LNCaP clone FGC (cell line): ENCODE data around the gene MRPL52.
"Not testable (repeated sequence)": the region's sequence is repeated elsewhere in the genome, so short reads cannot be mapped to it uniquely, and the experiment has no call there.

Source experiments
- DNase-seq: peaks from one replicate; pipeline ENCODE4 v3.0.0-alpha.2; 2011; ENCODE audit warnings: low read depth
- H3K4me3 ChIP-seq: 2 replicates; pipeline ENCODE4 v1.5.1; 2011; ENCODE audit warnings: mild to moderate bottlenecking, low read depth, low read length, control low read depth
- TF ChIP-seq, protein P1 (sequence below): IDR thresholded peaks from 2 replicates; pipeline ENCODE4 v1.5.1; 2012; ENCODE audit warnings: mild to moderate bottlenecking; ENCODE audit not compliant: control insufficient read depth, insufficient read depth; ENCODE audit errors: extremely low read depth

MRPL52 gene

DNA sequence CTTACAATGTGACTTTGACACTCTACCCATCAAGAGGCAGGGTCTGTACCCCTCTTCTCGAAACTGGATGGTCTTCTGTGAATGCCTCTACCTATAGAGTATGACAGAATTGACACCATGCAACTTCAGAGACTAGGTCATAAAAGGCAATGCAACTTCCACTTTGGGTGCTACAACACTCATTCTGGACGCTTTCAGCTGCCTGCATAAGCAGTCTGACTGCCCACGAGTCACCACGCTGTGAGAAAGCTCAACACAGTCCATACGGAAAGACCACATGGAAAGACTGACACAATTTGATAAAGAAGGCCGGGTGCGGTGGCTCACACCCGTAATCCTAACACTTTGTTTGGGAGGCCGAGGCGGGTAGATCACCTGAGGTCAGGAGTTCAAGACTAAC, 29.3 kb upstream of the MRPL52 start:
- TF ChIP-seq, protein P1, sequence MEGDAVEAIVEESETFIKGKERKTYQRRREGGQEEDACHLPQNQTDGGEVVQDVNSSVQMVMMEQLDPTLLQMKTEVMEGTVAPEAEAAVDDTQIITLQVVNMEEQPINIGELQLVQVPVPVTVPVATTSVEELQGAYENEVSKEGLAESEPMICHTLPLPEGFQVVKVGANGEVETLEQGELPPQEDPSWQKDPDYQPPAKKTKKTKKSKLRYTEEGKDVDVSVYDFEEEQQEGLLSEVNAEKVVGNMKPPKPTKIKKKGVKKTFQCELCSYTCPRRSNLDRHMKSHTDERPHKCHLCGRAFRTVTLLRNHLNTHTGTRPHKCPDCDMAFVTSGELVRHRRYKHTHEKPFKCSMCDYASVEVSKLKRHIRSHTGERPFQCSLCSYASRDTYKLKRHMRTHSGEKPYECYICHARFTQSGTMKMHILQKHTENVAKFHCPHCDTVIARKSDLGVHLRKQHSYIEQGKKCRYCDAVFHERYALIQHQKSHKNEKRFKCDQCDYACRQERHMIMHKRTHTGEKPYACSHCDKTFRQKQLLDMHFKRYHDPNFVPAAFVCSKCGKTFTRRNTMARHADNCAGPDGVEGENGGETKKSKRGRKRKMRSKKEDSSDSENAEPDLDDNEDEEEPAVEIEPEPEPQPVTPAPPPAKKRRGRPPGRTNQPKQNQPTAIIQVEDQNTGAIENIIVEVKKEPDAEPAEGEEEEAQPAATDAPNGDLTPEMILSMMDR = no peak
- no peak overlapping the region for H3K4me3 ChIP-seq
- no peak for DNase-seq

DNA sequence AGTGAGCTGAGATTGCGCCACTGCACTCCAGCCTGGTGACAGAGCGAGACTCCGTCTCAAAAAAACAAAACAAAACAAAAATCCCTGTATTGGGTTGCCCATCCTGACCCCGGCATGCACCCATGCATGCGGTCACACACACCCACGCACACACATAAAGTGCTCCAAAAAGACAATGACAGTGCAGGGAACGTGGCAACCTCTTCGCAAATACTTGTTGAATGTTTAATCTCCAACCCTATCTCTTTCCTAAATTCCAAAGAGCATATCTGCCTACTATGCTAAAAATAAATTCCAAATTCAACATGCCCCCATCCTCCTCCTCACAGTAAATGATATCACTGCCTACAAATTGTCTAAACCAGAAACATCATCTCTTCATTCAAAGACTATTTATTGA, 28.0 kb upstream of the MRPL52 start:
- no peak overlapping the region for H3K4me3 ChIP-seq
- DNase-seq = no peak
- TF ChIP-seq, protein P1 = no peak

DNA sequence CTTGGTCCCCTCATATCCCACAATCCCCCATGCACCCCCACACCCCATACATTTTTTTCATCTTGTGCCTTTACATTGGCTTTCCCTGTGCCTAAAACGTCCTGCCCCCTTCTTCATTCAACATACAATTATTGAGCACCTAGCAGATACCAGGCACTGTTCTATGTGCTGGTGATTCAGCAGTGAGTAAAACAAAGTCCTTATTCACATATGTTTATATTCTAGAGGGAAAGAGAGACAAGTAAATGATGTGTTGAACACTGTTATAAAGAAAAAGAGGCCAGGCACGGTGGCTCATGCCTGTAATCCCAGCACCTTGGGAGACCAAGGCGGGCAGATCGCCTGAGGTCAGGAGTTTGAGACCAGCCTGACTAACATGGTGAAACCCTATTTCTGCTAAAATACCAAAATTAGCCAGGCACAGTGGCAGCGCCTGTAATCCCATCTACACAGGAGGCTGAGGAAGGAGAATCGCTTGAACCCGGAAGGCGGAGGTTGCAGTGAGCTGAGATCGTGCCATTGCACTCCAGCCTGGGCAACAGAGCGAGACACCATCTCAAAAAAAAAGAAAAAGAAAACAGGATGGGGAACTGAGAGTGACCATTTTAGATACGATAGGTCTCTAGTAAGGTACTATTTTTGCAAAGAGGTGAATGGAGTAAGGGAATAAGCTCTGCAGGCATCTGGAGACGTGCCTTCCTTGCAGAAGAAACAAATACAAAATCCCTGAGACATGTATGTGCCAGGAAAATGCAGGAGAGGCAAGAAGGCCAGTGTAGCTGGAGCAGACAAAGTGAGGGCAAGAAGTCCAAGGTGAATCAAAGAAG, 26.6 kb upstream of the MRPL52 start:
- no peak overlapping the region for H3K4me3 ChIP-seq
- DNase-seq = no peak
- TF ChIP-seq, protein P1 = no peak

DNA sequence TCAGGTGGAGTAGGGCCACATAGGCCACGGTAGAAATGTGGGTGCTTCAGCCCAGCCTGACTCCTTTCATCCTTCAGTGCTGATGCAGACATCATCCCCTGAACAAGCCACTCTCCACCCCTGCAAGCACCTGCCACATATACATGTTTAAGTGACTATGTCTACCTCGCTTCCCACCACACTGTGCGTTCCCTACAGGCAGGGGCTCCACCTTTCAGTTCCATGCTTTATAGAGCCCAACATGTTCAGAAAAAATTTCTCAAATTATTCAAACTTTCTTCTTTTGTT, 26.1 kb upstream of the MRPL52 start:
- TF ChIP-seq, protein P1 = no peak
- no peak for DNase-seq
- no peak overlapping the region for H3K4me3 ChIP-seq

DNA sequence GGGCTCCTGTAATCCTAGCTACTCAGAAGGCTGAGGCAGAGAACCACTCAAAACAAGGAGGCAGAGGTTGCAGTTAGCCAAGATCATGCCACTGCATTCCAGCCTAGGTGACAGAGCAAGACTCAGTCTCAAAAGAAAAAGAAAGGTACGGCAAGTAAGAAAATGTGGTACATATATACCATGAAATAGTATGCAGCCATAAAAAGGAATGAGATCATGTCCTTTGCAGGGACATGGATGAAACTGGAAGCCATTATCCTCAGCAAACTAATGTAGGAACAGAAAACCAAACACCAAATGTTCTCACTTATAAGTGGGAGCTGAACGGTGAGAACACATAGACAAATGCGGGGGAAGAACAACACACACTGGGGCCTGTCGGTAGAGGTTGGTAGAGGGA, 24.5 kb upstream of the MRPL52 start:
- not testable (repeated sequence) for H3K4me3 ChIP-seq, DNase-seq

DNA sequence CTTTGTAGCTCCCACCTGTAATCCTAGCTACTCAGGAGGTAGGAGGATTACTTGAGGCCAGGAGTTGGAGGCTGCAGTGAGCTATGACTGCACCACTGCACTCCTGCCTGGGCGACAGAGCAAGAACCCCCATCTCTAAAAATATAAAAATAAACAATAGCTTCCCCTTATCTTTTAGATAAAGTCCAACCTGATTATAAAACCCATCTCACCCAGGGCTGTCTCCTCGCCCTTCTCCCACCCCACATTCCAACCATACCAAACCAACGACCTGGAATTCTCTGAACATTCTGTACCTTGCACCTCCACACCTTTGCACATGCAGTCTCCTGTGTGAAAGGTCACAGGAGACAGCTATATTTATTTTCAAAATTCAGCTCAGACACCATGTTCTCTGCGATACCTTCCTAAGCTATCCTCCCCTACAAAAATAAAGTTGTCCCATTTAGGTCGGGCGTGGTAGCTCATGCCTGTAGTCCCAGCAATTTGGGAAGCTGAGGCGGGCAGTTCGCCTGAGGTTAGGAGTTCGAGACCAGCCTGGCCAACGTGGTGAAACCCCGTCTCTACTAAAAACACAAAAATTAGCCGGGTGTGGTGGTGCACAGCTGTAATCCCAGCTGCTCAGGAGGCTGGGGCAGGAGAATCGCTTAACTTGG, 22.1 kb upstream of the MRPL52 start:
- TF ChIP-seq, protein P1 = no peak
- DNase-seq = no peak
- H3K4me3 ChIP-seq = no peak overlapping the region

DNA sequence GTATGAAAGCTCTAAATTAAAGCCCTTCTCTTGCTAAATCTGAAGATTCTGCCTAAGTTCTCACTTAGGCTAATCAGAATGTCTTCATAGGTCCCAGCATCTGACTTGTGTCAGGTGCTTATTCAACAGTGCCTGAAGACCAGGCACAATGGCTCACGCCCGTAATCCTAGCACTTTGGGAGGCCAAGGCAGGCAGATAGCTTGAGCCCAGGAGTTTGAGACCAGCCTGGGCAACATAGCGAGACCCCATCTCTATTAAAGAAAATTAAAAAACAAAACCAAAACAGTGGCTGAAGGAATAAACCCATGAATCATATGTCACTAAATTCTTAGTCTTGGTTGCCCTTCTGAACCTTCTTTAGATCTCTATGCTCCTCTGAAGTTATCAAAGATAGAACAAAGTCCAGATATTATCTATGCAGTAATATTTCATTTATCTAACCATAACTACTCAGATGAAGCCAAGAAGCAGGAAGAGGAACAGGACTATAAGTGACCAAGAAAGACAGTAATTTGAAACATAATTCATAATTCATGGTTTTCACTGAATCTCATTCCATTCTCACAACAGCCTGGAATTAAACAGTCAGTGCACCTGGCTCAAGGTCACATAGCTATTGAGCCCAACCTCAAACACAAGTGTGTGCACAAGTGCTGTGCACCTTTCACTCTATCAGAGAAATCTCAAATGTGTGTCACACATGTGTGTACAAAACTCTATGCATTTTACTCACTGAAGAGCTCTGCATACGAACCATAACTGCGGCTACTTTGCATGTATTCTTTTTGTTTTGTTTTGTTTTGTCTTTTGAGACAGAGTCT, 21.1 kb upstream of the MRPL52 start:
- H3K4me3 ChIP-seq = no peak overlapping the region
- TF ChIP-seq, protein P1 = no peak
- no peak for DNase-seq
